ENCODE measurements around the gene NUDT3.

Gene NUDT3

DNA sequence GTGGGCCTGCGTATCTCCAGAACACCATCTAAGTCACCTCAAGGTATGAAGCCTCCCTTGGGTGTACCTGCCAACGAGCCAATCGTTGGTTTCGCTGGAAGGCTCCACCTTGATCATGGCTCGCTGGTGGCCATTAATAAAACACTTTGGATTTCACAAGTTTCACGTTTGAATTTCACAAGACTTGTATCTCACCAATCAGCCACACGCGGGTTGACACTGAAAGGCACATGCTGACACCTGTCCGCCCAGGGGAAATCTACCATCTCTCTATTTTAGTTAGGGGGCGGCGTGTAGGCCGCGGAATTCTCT, 156.4 kb downstream of the NUDT3 start:
- peak; percentile 66 for DNase-seq

DNA sequence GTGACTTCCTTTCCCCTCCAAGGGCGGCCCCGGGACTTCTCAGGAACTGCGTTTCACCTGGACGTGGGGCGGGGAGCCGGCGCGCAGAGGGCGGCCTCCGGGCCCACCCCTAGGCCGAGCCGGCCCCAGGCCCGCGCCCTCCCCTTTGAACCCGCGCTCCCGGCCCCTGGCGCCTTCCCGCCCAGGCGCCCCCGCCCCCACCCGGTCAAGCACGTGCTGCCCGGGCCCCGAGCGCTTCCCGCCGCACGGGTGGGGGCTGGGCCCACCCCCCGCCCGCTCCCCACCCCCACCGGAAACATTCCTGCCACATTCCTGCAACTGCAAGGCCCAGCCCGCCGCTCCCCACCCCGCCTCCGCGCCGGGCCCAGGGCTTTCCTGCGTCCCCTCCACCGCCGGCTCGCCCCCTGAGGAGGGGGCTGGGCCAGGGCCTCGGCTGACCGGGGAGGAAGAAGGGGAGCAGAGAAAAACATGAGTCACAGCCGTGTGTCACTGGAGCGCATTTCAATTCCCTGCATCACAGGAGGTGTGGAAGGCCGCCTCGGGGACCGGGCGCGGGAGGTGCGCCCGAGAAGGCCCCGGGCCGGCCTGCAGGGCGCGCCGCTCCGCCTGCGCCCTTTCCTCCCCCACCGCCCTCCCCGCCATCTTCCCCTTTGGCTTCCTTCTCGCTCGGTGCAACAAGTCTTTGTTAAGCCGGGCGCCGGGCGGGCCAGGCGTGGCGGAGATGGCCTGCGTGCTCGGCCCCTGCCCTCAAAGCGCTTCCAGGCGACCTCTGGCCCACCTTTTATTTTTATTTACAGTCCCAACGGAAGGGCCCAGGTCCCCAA, 156.9 kb downstream of the NUDT3 start:
- DNase-seq: peak; percentile 78

GRCh38 chr6:34234667-34235306, 157.7 kb downstream of the NUDT3 start:
- no peak for DNase-seq

- DNase-seq: no peak
These were observed 158.6 kb downstream of the NUDT3 start for GRCh38 chr6:34233867-34234266.

- DNase-seq: no peak
These were observed 159.6 kb downstream of the NUDT3 start for GRCh38 chr6:34232901-34233300.

- DNase-seq: no peak
These were observed 160.7 kb downstream of the NUDT3 start for GRCh38 chr6:34231566-34232336.

DNA sequence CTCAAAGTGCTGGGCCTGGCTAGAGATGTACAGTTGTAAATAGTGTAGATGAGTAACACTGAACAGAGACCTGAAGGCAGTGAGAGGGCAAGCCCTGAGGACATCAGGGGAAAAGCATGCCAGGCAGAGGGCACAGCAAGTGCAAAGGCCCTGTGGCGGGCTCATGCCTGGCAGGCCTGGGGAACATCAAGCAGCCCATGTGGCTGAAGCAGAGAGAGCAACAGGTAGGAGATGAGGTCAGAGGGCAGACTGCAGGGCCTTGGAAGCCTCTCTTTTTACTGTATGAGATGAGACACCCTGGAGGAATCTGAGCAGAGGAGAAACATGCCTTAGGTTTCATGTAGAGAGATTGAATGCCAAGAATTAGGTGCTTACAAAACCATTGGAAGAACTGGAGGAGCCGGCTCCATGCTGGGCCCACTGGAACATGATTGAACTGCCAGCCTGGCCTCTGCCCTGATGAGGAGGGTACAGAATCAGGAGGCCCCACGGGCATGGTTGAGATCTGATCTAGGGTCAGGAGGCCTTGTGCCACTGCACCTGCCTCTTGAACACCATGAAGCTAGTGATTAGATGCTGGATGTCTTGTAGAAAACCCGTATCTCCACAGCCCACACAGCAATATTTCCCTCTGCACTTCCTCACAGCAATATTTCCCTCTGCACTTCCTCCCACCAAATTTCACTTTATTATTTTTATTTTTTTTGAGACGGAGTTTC, 161.7 kb downstream of the NUDT3 start:
- no peak for DNase-seq

DNA sequence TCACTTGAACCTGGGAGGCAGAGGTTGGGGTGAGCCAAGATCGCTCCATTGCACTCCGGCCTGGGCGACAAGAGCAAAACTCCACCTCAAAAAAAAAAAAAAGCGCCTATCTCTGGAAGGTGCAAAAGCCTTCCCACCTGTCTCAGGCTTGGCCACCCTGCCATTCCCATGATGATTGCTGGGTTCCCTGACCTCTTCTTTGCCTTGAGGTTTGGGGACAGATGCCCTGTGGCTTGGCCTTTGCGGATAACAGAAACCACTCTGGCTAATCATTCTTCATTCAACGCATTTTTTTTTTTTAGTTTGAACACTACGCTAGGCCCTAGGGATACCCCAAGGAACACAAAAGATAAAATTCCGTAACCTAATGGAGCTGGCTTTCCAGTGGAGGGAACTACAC, 162.6 kb downstream of the NUDT3 start:
- no peak for DNase-seq

Data from activated CD4-positive, alpha-beta T cell treated with anti-CD3 and anti-CD28 coated beads for 48 hours (primary cell).